Amniotic epithelial cell (primary cell): Measurements from ENCODE around the gene TRIM7.
"Not testable (repeated sequence)": the region's sequence is repeated elsewhere in the genome, so short reads cannot be mapped to it uniquely, and the experiment has no call there.

ENCODE experiments used
- DNase-seq: peaks from one replicate; pipeline ENCODE4 v3.0.0-alpha.2; 2010; ENCODE audit warnings: low read depth

TRIM7 gene

GRCh38 chr5:181233088-181233800 lies 28.2 kb upstream of the TRIM7 start:
- no peak for DNase-seq

GRCh38 chr5:181232593-181232992 lies 27.6 kb upstream of the TRIM7 start:
- DNase-seq, result no peak

GRCh38 chr5:181231432-181231831 lies 26.4 kb upstream of the TRIM7 start:
- DNase-seq, result no peak

- DNase-seq, result no peak
These were observed 25.6 kb upstream of the TRIM7 start for GRCh38 chr5:181230551-181230950.

GRCh38 chr5:181229996-181230395 lies 25.0 kb upstream of the TRIM7 start:
- DNase-seq, result no peak

GRCh38 chr5:181224390-181225229 lies 19.6 kb upstream of the TRIM7 start:
- DNase-seq, result no peak

- peak; percentile 47 for DNase-seq
These were observed 18.9 kb upstream of the TRIM7 start for GRCh38 chr5:181223729-181224389.

- peak; percentile 99 for DNase-seq
These were observed 18.2 kb upstream of the TRIM7 start, which contains the start of gene TRIM41 for GRCh38 chr5:181223058-181223728. Gene TRIM41 (plus strand): TSS chr5:181223281. CDS start chr5:181224000, 719 bp downstream.

GRCh38 chr5:181222630-181223057 lies 17.6 kb upstream of the TRIM7 start:
- DNase-seq, result peak; percentile 62

- peak; percentile 92 for DNase-seq
These were observed 17.0 kb upstream of the TRIM7 start for GRCh38 chr5:181221792-181222629.

- no peak for DNase-seq
These were observed 16.3 kb upstream of the TRIM7 start for GRCh38 chr5:181221105-181221791.

GRCh38 chr5:181220178-181220515 lies 15.2 kb upstream of the TRIM7 start:
- DNase-seq, result no peak

- DNase-seq, result no peak
These were observed 14.5 kb upstream of the TRIM7 start for GRCh38 chr5:181219262-181220177.

GRCh38 chr5:181218795-181219124 lies 13.8 kb upstream of the TRIM7 start:
- no peak for DNase-seq

GRCh38 chr5:181217803-181218062 lies 12.7 kb upstream of the TRIM7 start:
- DNase-seq, result no peak

- peak; percentile 59 for DNase-seq
These were observed 12.3 kb upstream of the TRIM7 start for GRCh38 chr5:181217111-181217802.

- DNase-seq, result no peak
These were observed 11.3 kb upstream of the TRIM7 start for GRCh38 chr5:181215997-181216989.

- not testable (repeated sequence) for DNase-seq
These were observed 9.3 kb upstream of the TRIM7 start for GRCh38 chr5:181214249-181214648.
